HG02588 (cell line): Measurements from ENCODE around the gene KNL1.
"Not testable (repeated sequence)": the region's sequence is repeated elsewhere in the genome, so short reads cannot be mapped to it uniquely, and the experiment has no call there.

Experiments
- ATAC-seq: cut with Tn5 transposase; IDR thresholded peaks from one replicate; pipeline ENCODE4 v1.9.1; 2021; ENCODE audit warnings: mild to moderate bottlenecking, moderate library complexity; ENCODE audit not compliant: unreplicated experiment

KNL1 gene

DNA sequence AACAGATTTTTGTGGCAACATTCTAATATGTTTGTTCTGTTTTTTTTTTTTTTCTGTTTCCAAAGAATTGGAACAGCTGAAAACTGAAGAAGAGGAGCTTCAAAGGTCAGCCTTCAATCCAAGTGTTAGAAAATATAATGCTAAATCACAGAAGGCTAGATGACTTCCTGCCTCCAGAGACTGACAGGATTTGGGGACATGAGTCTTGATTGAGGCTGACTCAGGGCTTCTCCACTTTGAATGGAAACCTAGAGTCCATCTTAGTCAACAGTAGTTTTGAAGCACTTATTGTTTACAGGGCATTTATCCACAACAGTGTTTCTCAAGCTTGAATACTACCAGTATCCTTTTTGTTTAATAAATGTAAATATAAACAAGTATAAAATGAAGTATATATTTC is 56.4 kb downstream of the KNL1 start:
- ATAC-seq: no peak

DNA sequence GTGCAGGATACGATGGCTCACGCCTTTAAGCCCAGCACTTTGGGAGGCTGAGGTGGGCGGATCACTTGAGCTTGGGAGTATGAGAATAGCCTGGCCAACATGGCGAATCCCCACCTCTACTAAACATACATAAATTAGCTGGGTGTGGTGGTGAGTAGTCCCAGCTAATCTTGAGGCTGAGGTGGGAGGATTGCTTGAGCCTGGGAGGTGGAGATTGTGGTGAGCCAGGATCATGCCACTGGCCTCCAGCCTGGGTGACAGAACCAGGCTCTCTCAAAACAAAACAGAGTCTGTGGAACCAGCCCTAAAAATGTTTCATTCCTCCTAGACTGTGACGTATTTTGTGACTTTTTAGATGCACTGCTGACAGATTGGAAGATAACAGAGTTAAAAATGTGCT is 66.6 kb downstream of the KNL1 start:
- no peak for ATAC-seq

DNA sequence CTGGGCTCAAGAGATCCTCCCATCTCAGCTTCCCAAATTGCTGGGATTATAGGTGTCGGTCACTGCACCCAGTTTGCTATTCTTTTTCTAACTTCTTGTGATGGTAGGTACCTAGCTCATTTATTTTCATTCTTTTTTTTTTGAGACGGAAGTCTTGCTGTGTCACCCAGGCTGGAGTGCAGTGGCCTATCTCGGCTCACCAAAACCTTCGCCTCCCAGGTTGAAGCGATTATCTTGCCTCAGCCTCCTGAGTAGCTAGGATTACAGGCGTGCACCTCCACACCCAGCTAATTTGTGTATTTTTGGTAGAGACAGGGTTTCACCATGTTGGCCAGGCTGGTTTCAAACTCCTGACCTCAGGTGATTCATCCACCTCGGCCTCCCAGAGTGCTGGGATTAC is 70.9 kb downstream of the KNL1 start:
- ATAC-seq: no peak

GRCh38 chr15:40676290-40676689 is 82.2 kb downstream of the KNL1 start:
- ATAC-seq: not testable (repeated sequence)

DNA sequence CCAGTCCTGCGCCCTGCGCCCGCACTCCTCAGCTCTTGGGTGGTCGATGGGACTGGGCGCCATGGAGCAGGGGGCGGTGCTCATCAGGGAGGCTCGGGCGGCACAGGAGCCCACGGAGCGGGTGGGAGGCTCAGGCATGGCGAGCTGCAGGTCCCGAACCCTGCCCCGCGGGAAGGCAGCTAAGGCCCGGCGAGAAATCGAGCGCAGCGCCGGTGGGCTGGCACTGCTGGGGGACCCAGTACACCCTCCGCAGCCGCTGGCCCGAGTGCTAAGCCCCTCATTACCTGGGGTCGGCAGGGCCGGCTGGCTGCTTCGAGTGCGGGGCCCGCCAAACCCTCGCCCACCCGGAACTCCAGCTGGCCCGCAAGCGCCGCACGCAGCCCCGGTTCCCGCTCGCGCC is 82.9 kb downstream of the KNL1 start:
- ATAC-seq: not testable (repeated sequence)

DNA sequence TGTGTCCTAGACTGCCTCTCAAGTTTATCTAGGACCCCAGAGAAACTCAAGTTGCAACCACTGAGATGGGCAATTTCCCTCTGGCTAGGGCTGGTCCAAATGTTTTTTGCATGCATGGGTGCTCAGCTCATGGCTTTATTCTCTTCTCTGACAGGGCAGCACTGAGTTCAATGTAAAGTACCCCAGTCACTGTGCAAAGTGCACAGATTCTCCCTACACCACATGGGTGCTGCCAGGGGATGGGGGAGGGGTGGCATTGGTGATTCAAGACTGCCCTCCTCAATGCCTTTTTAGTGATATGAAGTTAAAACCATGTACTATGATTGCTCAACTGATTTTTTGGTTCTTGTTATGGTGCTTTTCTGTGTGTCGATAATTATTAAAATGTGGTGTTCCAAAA is 86.1 kb downstream of the KNL1 start:
- ATAC-seq: no peak

DNA sequence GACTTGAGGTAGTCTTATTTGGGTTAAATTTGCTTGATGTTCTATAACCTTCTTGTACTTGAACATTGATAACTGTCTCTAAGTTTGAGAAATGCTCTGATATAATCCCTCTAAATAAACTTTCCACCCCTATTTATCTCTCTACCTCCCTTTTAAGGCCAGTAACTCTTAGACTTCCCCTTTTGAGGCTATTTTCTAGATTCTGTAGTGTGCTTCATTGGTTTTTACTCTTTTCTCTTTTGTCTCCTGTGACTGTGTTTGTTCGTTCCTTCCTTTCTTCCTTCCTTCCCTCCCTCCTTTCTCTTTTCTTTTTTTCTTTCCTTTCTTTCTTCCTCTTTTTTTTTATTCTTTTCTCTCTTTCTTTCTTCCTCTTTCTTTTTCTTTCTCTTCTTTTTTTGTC is 86.9 kb downstream of the KNL1 start:
- not testable (repeated sequence) for ATAC-seq

GRCh38 chr15:40684381-40684780 is 90.3 kb downstream of the KNL1 start:
- ATAC-seq: no peak

GRCh38 chr15:40685376-40685775 is 91.3 kb downstream of the KNL1 start:
- ATAC-seq: no peak

DNA sequence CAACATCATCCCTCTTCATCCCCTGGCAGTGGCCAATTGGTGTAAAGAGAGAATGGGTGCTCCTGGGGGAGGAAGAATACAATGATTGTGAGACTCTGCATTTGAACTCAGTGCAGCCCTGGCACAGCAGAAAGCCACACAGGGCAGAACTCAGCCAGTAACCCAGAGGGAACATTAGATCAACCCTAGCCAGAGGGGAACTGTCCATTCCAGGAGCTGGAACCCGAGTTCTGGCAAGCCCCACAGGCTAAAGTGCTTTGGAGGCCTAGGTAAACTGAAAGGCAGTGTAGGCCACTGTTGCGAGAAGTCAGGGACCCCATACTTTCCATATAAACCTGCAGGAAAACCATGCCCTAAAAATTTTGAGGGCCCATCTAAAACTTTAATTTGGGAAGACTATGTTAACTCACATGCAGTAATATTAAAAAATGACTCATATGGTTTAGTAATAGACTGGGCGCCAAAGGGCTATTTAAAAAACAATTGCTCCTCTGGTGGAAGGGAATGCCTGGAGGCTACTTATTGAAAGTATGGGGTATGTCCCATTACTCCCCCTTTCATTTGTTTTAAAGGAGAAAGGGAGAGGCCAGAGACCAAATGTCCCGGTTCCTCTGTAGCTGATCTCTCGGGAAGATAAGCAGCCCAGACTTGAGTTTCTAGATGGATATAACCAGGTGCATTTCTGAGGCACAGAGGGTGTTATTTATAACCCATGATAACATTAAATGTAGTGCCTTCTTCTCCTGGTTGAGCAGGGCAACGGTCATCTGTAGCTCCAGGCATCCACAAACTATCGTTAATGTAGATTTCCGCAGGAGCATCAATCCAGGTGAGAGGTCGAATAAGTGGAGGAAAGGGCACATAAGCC is 95.1 kb downstream of the KNL1 start:
- ATAC-seq: no peak

GRCh38 chr15:40691737-40692136 is 97.7 kb downstream of the KNL1 start:
- ATAC-seq: no peak

- peak; percentile 18 for ATAC-seq
Observed at GRCh38 chr15:40693904-40694687, 100.0 kb downstream of the KNL1 start.

- peak; percentile 76 for ATAC-seq
Observed at GRCh38 chr15:40694688-40695468, 100.8 kb downstream of the KNL1 start, which contains the start of gene RAD51. Gene RAD51 (plus strand): TSS chr15:40695174. CDS start chr15:40698759, 3,585 bp downstream.

DNA sequence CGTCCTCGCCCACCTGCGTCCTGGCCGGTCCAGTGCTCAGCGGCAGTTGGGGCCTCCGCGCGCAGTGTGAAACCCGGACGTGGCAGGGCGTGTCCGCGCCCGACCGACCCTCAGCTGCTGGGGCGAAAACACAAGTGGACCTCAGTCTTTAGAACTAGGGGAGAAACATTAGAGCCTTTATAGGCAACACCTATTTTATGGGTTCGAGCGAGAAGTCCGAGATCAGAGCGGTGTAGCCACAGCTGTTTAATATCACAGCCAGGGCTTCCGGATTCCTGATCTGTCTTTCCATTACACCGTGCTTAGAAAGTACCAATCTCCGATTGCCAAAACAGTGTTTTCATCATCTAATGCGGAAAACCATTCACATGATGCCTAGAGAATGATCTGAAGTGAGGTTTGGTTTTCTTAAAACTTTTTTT is 101.4 kb downstream of the KNL1 start:
- ATAC-seq: peak; percentile 9

DNA sequence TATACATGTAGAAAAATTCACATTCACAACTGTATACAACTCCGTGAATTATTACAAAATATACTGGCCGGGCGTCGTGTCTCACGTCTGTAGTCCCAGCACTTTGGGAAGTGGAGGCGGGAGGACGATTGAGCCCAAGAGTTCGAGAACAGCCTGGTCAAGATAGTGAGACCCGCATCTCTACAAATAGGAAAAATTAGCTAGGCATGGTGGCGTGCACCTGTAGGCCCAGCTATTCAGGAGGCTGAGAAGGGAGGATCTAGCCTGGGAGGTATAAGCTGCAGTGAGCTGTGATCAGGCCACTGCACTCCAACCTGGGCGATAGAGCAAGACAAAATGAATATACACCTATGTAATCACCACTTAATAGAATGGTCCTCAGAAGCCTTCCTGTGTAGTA is 102.2 kb downstream of the KNL1 start:
- no peak for ATAC-seq

DNA sequence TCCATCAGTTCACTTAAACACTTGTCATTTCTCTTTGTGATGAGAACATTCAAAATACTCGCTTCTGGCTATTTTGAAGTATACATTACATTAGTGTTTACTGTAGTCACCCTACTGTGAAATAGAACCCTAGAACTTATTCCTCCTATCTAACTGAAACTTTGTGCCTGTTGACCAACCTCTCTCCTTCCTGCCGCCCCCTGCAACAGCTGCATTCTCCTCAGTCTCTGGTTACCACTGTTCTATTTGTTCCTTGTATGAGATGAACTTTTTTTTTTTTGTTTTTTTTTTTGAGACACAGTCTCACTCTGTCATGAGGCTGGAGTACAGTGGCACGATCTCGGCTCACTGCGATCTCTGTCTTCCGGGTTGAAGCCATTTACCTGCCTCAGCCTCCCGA is 103.9 kb downstream of the KNL1 start:
- ATAC-seq: no peak

DNA sequence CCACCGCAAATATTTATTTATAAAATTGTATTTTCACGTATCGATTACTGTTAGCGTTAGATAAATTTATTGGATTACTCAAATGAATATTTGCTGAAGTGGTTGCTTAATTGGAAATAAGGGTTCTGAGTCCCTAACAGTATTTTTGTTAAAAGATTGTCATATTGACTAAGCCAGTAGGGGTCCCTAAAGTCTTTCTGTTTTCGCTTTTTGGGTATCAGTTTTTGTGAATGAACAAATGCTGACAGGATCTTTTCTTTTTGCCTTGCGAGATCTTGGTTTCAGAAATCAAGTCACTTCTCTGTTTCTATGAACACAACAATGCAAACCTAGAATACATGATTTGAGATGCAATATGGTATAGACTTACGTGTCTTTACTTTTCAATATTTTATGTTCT is 108.0 kb downstream of the KNL1 start:
- no peak for ATAC-seq

- ATAC-seq: no peak
Observed at GRCh38 chr15:40706121-40706520, 112.1 kb downstream of the KNL1 start.
